Fibroblast of lung (primary cell): Measurements from ENCODE around the gene RASSF5. TPM values are rescaled to one million over a fixed set of nuclear protein-coding genes. Genes with fewer than 3 reads are reported as not detected.

Experiments
- DNase-seq, 2 donors: peaks; one replicate each; pipeline versions ENCODE4 v3.0.0 to v3.0.0-alpha.2; 2010; ENCODE audit warnings: low read depth in 2 of 2
- H2AFZ ChIP-seq: 2 replicates; pipeline ENCODE4 v1.5.1; 2012; ENCODE audit warnings: low read length, control low read depth, inconsistent platforms
- H3K27ac ChIP-seq: 2 replicates; pipeline ENCODE4 v1.5.1; 2011; ENCODE audit warnings: low read length, control low read depth; ENCODE audit not compliant: insufficient read depth
- H3K27me3 ChIP-seq: 2 replicates; pipeline ENCODE4 v1.5.1; 2011; ENCODE audit warnings: mild to moderate bottlenecking, low read length; ENCODE audit not compliant: control insufficient read depth, insufficient read depth
- H3K36me3 ChIP-seq: 2 replicates; pipeline ENCODE4 v1.5.1; 2011; ENCODE audit warnings: low read length; ENCODE audit not compliant: control insufficient read depth, insufficient read depth
- H3K4me1 ChIP-seq: 2 replicates; pipeline ENCODE4 v1.5.1; 2011; ENCODE audit warnings: low read length; ENCODE audit not compliant: control insufficient read depth, insufficient read depth; ENCODE audit errors: extremely low read depth
- H3K4me2 ChIP-seq: 2 replicates; pipeline ENCODE4 v1.5.1; 2011; ENCODE audit warnings: low read length, control low read depth; ENCODE audit not compliant: insufficient read depth; ENCODE audit errors: extremely low read depth
- H3K4me3 ChIP-seq, 4 experiments: fragments of 200-600 bp in 1 of 4; sonication (generic) in 1 of 4; replicated peaks in 1 of 4; 2 replicates each; pipeline ENCODE4 v1.5.1; 2011 to 2016; ENCODE audit warnings: low read length in 4 of 4, low read depth in 3 of 4, mild to moderate bottlenecking in 3 of 4, control low read depth in 2 of 4, inconsistent platforms in 1 of 4, mixed read lengths in 1 of 4; ENCODE audit not compliant: insufficient read depth in 1 of 4; ENCODE audit errors: control extremely low read depth in 1 of 4
- H3K79me2 ChIP-seq: 2 replicates; pipeline ENCODE4 v1.5.1; 2012; ENCODE audit warnings: mild to moderate bottlenecking, low read length, inconsistent platforms; ENCODE audit not compliant: control insufficient read depth, insufficient read depth
- H3K9ac ChIP-seq: 2 replicates; pipeline ENCODE4 v1.5.1; 2011; ENCODE audit warnings: mild to moderate bottlenecking, low read length, control low read depth; ENCODE audit not compliant: insufficient read depth
- H3K9me3 ChIP-seq: 2 replicates; pipeline ENCODE4 v1.5.1; 2012; ENCODE audit warnings: low read depth, low read length; ENCODE audit not compliant: control insufficient read depth, insufficient read depth
- H4K20me1 ChIP-seq: 2 replicates; pipeline ENCODE4 v1.5.1; 2011; ENCODE audit warnings: low read length; ENCODE audit not compliant: control insufficient read depth, insufficient read depth; ENCODE audit errors: extremely low read depth
- EZH2 ChIP-seq: IDR thresholded peaks from 2 replicates; pipeline ENCODE4 v1.5.1; 2012; ENCODE audit warnings: low read length, control low read depth, mild to moderate bottlenecking; ENCODE audit errors: missing control alignments
- polyA plus RNA-seq, 2 donors: library from polyadenylated mRNA; depleted of rRNA in 1 of 2; stranded (reverse) in 1 of 2; unstranded in 1 of 2; fragments of >200 nt; gene quantifications; 2 replicates each; pipeline ENCODE4 v1.2.1, GENCODE V29; 2011 to 2012; ENCODE audit warnings: missing spikeins in 1 of 2
- total RNA-seq: library from RNA; depleted of rRNA; stranded (reverse); fragments of >200 nt; gene quantifications from 2 replicates; pipeline ENCODE4 v1.2.1, GENCODE V29; 2014
- TF ChIP-seq, protein P1 (sequence below), 2 donors: IDR thresholded peaks in 1 of 2; conservative IDR thresholded peaks in 1 of 2; 1 replicate in 1 of 2; 2 replicates in 1 of 2; pipeline ENCODE4 v1.5.1; 2011 to 2012; ENCODE audit warnings: low read length in 2 of 2, control low read depth in 1 of 2, inconsistent platforms in 1 of 2, low read depth in 1 of 2, mild to moderate bottlenecking in 1 of 2

Gene RASSF5
- total and polyA plus RNA-seq, 2 donors (not counting 1 experiment from before 2014, with no cell fraction given), result 1.3 to 3.0 TPM

DNA sequence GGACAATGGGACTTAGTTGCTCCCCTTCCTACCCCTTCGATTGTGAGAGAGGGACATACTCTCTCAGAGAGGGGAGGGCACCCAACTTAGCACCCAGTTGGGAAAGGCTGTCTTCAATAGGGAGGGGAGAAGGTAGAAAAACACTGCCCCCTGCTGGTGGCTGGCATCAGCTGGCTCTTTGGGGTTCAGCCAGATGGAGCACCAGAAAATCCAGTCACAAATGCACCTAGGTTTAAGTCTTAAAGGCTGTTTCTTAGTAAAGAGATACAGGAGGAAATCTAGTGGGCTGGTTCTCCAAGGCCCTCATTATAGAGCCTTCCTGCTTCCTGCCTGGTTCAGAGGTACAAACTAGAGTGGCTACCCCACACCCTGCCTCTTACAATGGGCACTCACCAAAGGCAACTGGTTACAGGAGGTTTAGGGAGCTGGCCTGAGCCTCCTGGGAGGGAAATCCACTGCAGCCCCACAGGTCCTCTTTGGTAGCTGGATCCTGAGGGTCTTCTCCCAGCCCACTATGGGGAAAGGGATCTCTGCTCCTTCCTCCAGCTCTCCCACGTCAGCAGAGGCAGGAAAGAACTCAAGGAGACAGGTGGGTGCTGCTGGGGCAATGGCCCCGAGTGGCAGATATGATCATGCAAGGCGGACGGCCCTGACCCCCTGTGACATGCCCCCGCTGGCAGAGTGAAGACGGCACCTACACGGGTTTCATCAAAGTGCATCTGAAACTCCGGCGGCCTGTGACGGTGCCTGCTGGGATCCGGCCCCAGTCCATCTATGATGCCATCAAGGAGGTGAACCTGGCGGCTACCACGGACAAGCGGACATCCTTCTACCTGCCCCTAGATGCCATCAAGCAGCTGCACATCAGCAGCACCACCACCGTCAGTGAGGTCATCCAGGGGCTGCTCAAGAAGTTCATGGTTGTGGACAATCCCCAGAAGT lies 76.6 kb downstream of the RASSF5 start:
- Histone ChIP-seq H2AFZ (no peak overlapping the region), H3K4me3 (no peak overlapping the region), H3K27ac (no peak overlapping the region), H3K9me3 (no peaks in the 10 kb centered on the region), H3K9ac (no peak overlapping the region), H3K79me2 (no peaks in the 10 kb centered on the region), H3K4me1 (peaks cover 10% of the 10 kb centered on the region), H3K36me3 (peaks cover 2% of the 10 kb centered on the region), H3K27me3 (no peaks in the 10 kb centered on the region), H4K20me1 (no peaks in the 10 kb centered on the region), H3K4me2 (no peak overlapping the region)
- DNase-seq, result peak; percentile 53 to 75
- TF ChIP-seq EZH2, result no peak
- TF ChIP-seq, protein P1, sequence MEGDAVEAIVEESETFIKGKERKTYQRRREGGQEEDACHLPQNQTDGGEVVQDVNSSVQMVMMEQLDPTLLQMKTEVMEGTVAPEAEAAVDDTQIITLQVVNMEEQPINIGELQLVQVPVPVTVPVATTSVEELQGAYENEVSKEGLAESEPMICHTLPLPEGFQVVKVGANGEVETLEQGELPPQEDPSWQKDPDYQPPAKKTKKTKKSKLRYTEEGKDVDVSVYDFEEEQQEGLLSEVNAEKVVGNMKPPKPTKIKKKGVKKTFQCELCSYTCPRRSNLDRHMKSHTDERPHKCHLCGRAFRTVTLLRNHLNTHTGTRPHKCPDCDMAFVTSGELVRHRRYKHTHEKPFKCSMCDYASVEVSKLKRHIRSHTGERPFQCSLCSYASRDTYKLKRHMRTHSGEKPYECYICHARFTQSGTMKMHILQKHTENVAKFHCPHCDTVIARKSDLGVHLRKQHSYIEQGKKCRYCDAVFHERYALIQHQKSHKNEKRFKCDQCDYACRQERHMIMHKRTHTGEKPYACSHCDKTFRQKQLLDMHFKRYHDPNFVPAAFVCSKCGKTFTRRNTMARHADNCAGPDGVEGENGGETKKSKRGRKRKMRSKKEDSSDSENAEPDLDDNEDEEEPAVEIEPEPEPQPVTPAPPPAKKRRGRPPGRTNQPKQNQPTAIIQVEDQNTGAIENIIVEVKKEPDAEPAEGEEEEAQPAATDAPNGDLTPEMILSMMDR (conservative IDR thresholded peaks at IDR 0.05 in 1 of 2, IDR thresholded peaks at IDR 0.05 in 1 of 2; ENCODE audit: low read depth in 1 of 2, low read length in 2 of 2), result peak; percentile 92 to 96

DNA sequence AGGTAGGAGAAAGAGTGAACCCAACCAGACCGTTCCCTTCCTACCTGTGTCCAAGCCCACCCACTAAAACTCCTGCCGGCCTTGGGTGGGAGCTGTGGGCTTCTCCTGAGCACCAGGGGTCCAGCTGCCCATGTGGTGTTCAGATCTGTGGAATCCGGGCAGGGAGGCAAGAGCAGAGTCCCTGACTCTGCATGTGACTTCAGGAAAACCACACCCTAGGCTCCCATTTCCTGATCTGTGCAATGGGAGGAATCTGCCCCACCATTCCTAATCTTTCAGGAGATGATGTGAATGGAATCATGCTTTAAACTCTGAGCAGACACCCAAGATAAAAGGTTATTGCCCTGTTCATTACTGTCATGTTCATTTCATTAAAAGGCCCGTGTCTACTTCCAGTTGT lies 77.4 kb downstream of the RASSF5 start:
- Histone ChIP-seq H3K4me1 (peaks cover 14% of the 10 kb centered on the region), H3K27me3 (no peaks in the 10 kb centered on the region), H3K36me3 (peaks cover 2% of the 10 kb centered on the region), H4K20me1 (no peaks in the 10 kb centered on the region), H2AFZ (no peak overlapping the region), H3K79me2 (no peaks in the 10 kb centered on the region), H3K4me3 (no peak overlapping the region), H3K4me2 (no peak overlapping the region), H3K9ac (no peak overlapping the region), H3K9me3 (no peaks in the 10 kb centered on the region), H3K27ac (no peak overlapping the region)
- TF ChIP-seq, protein P1 (conservative IDR thresholded peaks at IDR 0.05 in 1 of 2, IDR thresholded peaks at IDR 0.05 in 1 of 2; ENCODE audit: low read depth in 1 of 2, low read length in 2 of 2), result no peak
- TF ChIP-seq EZH2, result no peak
- DNase-seq, result no peak

DNA sequence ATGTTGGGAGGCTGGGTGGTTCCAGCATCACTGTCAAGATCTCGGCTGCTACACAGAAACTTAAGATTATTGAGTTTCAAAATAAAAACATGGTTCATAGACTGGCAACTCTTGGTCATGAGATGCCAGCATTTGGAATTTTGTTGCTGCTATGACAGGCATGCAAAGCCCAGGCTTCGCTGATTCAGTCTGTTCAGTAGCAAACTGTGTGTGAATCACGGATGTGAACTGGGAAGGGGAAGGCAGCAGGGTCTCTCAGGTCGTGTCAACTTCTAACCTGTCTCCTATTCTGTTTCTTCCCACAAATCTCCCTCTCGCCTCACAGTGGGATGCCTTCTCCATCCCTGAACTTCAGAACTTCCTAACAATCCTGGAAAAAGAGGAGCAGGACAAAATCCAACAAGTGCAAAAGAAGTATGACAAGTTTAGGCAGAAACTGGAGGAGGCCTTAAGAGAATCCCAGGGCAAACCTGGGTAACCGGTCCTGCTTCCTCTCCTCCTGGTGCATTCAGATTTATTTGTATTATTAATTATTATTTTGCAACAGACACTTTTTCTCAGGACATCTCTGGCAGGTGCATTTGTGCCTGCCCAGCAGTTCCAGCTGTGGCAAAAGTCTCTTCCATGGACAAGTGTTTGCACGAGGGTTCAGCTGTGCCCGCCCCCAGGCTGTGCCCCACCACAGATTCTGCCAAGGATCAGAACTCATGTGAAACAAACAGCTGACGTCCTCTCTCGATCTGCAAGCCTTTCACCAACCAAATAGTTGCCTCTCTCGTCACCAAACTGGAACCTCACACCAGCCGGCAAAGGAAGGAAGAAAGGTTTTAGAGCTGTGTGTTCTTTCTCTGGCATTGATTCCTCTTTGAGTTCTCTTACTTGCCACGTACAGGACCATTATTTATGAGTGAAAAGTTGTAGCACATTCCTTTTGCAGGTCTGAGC lies 79.4 kb downstream of the RASSF5 start:
- no peak overlapping the region for H3K4me2 ChIP-seq
- no peak overlapping the region for H2AFZ ChIP-seq
- peaks cover 27% of the 10 kb centered on the region for H3K4me1 ChIP-seq
- no peak overlapping the region for H3K27ac ChIP-seq
- DNase-seq, result no peak
- peaks cover 4% of the 10 kb centered on the region for H3K36me3 ChIP-seq
- no peaks in the 10 kb centered on the region for H3K27me3 ChIP-seq
- H3K4me3 ChIP-seq, result no peak overlapping the region
- H3K9me3 ChIP-seq, result no peaks in the 10 kb centered on the region
- no peak overlapping the region for H3K9ac ChIP-seq
- no peaks in the 10 kb centered on the region for H4K20me1 ChIP-seq
- TF ChIP-seq, protein P1 (conservative IDR thresholded peaks at IDR 0.05 in 1 of 2, IDR thresholded peaks at IDR 0.05 in 1 of 2; ENCODE audit: low read depth in 1 of 2, low read length in 2 of 2), result no peak
- no peak for TF ChIP-seq EZH2
- H3K79me2 ChIP-seq, result no peaks in the 10 kb centered on the region
